Peyer's patch (tissue), 4 donors: ENCODE data around the gene GPR137B.

Source experiments
- POLR2A ChIP-seq, 2 donors: fragments of 450-650 bp; IDR thresholded peaks; one replicate each; pipeline ENCODE4 v1.5.1; 2017; ENCODE audit warnings: antibody characterized with exemption in 2 of 2, mild to moderate bottlenecking in 2 of 2, moderate library complexity in 2 of 2
- TF ChIP-seq, protein P1 (sequence below), 6 experiments: fragments of 450-650 bp in 4 of 6; fragments of 200-600 bp in 2 of 6; sonication (generic) in 1 of 6; IDR thresholded peaks; one replicate each; pipeline ENCODE4 v1.5.1; 2017 to 2019; ENCODE audit warnings: antibody characterized with exemption in 6 of 6, mild to moderate bottlenecking in 3 of 6, moderate library complexity in 1 of 6

DNA sequence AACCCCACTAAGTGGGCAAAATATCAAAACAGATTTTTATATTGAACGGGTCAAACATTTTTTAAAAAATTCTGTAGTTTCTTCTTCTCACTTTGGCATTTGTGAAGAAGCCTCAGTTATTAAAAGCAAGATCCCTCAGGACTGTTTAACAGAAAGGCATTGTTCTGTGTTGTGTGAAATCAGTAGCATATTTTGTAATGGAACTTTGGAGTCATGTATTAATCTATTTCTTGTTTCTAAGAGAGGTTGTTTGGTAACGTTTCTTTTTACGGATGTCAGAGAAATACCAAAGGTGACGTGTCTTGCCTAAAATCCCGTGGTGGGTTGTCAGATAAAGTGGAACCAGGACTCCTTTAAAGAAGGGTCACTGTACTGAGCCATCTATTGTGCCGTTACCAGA lies 23.7 kb downstream of the GPR137B start:
- TF ChIP-seq, protein P1, sequence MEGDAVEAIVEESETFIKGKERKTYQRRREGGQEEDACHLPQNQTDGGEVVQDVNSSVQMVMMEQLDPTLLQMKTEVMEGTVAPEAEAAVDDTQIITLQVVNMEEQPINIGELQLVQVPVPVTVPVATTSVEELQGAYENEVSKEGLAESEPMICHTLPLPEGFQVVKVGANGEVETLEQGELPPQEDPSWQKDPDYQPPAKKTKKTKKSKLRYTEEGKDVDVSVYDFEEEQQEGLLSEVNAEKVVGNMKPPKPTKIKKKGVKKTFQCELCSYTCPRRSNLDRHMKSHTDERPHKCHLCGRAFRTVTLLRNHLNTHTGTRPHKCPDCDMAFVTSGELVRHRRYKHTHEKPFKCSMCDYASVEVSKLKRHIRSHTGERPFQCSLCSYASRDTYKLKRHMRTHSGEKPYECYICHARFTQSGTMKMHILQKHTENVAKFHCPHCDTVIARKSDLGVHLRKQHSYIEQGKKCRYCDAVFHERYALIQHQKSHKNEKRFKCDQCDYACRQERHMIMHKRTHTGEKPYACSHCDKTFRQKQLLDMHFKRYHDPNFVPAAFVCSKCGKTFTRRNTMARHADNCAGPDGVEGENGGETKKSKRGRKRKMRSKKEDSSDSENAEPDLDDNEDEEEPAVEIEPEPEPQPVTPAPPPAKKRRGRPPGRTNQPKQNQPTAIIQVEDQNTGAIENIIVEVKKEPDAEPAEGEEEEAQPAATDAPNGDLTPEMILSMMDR (IDR thresholded peaks at IDR 0.05), result no peak
- no peak for TF ChIP-seq POLR2A (IDR thresholded peaks at IDR 0.05)
